Endodermal cell (in vitro differentiated cells): ENCODE measurements around the gene FBXL13. TPM values are rescaled to one million over a fixed set of nuclear protein-coding genes. Genes with fewer than 3 reads are reported as not detected.
"Not testable (repeated sequence)": the region's sequence is repeated elsewhere in the genome, so short reads cannot be mapped to it uniquely, and the experiment has no call there.

ENCODE experiments used
- DNase-seq: peaks from one replicate; pipeline ENCODE4 v3.0.0-alpha.2; 2017
- H3K27ac ChIP-seq: 2 replicates; pipeline ENCODE4 v1.5.1; 2013; ENCODE audit warnings: mild to moderate bottlenecking, low read depth, low read length, moderate library complexity
- H3K27me3 ChIP-seq: 2 replicates; pipeline ENCODE4 v1.6.1; 2013; ENCODE audit warnings: mild to moderate bottlenecking, low read length, moderate library complexity; ENCODE audit not compliant: insufficient read depth, control insufficient read depth, poor library complexity, severe bottlenecking
- H3K36me3 ChIP-seq: 2 replicates; pipeline ENCODE4 v1.7.0; 2013; ENCODE audit warnings: mild to moderate bottlenecking, low read length, moderate library complexity; ENCODE audit not compliant: control insufficient read depth, insufficient read depth
- H3K4me1 ChIP-seq: one replicate; pipeline ENCODE4 v1.7.0; 2013; ENCODE audit warnings: low read length; ENCODE audit not compliant: control insufficient read depth, insufficient read depth
- H3K4me3 ChIP-seq: 2 replicates; pipeline ENCODE4 v1.5.1; 2013; ENCODE audit warnings: mild to moderate bottlenecking, low read length, moderate library complexity
- H3K9ac ChIP-seq: 2 replicates; pipeline ENCODE4 v1.6.1; 2013; ENCODE audit warnings: mild to moderate bottlenecking, low read length, moderate library complexity; ENCODE audit not compliant: poor library complexity, severe bottlenecking; ENCODE audit errors: extremely low read depth
- H3K9me3 ChIP-seq: 2 replicates; pipeline ENCODE4 v1.6.1; 2013; ENCODE audit warnings: mild to moderate bottlenecking, low read length, moderate library complexity; ENCODE audit not compliant: control insufficient read depth
- H3K27ac Mint-ChIP-seq: 2 replicates; pipeline ENCODE4 v1.8.0; 2020; ENCODE audit warnings: mixed read lengths
- H3K27me3 Mint-ChIP-seq: 2 replicates; pipeline ENCODE4 v1.8.0; 2021; ENCODE audit warnings: mild to moderate bottlenecking, mixed read lengths; ENCODE audit not compliant: insufficient read depth
- H3K36me3 Mint-ChIP-seq: 2 replicates; pipeline ENCODE4 v1.8.0; 2020; ENCODE audit warnings: low read depth, mixed read lengths
- H3K4me1 Mint-ChIP-seq: 2 replicates; pipeline ENCODE4 v1.8.0; 2020; ENCODE audit warnings: mixed read lengths
- H3K4me3 Mint-ChIP-seq: 2 replicates; pipeline ENCODE4 v1.8.0; 2020; ENCODE audit warnings: mild to moderate bottlenecking, moderate library complexity, mixed read lengths
- H3K9me3 Mint-ChIP-seq: 2 replicates; pipeline ENCODE4 v1.8.0; 2020; ENCODE audit warnings: mild to moderate bottlenecking, mixed read lengths
- CTCF ChIP-seq: fragments of 200-600 bp; sonication (generic); conservative IDR thresholded peaks from 2 replicates; pipeline ENCODE4 v1.5.0; 2021; ENCODE audit warnings: antibody characterized with exemption, mild to moderate bottlenecking
- WGBS, 2 experiments: methylation state at CpG; one replicate each; pipeline versions ENCODE4 v1.1.5 to v1.1.7; 2013; ENCODE audit warnings: missing lambda C conversion rate in 2 of 2, mixed read lengths in 1 of 2; ENCODE audit not compliant: insufficient coverage in 1 of 2, insufficient read length in 1 of 2; 5-methylcytosine and 5-hydroxymethylcytosine counted together
- total RNA-seq, 2 donors: library from RNA; stranded (reverse); fragmentation: NEBNext Ultra II Directional in 1 of 2; extraction: Animal tissue kit (Norgen Biotek cat#: 25700) in 1 of 2; gene quantifications; 2 replicates in 1 of 2; 3 replicates in 1 of 2; pipeline ENCODE4 v1.2.1, GENCODE V29; 2021

Gene FBXL13
- total RNA-seq, 2 donors from 2014 or later, result 2.1 to 2.7 TPM

- no peaks in the 10 kb centered on the region for H3K27me3 ChIP-seq
- Mint-ChIP-seq H3K9me3 (no peaks in the 10 kb centered on the region), H3K27me3 (no peaks in the 10 kb centered on the region), H3K27ac (no peak overlapping the region), H3K4me1 (peaks cover 17% of the 10 kb centered on the region), H3K36me3 (peaks cover 29% of the 10 kb centered on the region), H3K4me3 (no peak overlapping the region)
- no peaks in the 10 kb centered on the region for H3K4me1 ChIP-seq
- H3K9ac ChIP-seq, result no peak overlapping the region
- WGBS, 2 experiments, result 92 to 94% methylated on average over 2 to 3 of the region's 3 CpGs
- DNase-seq, result no peak
- H3K36me3 ChIP-seq, result peaks cover 26% of the 10 kb centered on the region
- H3K9me3 ChIP-seq, result no peaks in the 10 kb centered on the region
- no peak overlapping the region for H3K4me3 ChIP-seq
- H3K27ac ChIP-seq, result no peak overlapping the region
- no peak for TF ChIP-seq CTCF
Observed at GRCh38 chr7:103079836-103080235, 5.2 kb upstream of the FBXL13 start.

DNA sequence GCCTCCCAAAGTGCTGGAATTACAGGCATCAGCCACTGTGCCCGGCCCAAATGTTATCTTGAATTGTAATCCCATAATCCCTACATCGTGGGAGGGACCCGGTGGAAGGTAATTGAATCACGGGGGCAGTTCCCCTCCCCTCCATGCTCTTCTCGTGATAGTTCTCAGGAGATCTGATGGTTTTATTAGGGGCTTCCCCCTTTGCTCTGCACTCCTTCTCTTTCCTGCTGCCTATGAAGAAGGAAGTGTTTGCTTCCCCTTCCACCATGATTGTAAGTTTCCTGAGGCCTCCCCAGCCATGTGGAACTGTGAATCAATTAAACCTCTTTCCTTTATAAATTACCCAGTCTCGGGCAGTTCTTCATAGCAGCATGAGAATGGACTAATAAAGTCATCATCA is 3.6 kb upstream of the FBXL13 start:
- DNase-seq, H3K4me1 ChIP-seq, H3K36me3 ChIP-seq, H3K9ac ChIP-seq, H3K9me3 Mint-ChIP-seq, H3K4me3 Mint-ChIP-seq, H3K27me3 Mint-ChIP-seq, H3K4me3 ChIP-seq, H3K27ac ChIP-seq, H3K27ac Mint-ChIP-seq, H3K27me3 ChIP-seq, H3K9me3 ChIP-seq: not testable (repeated sequence)
- H3K36me3 Mint-ChIP-seq, result peaks cover 15% of the 10 kb centered on the region
- H3K4me1 Mint-ChIP-seq, result peaks cover 24% of the 10 kb centered on the region
- WGBS, 2 experiments, result 84 to 88% methylated on average over 5 to 6 of the region's 6 CpGs

DNA sequence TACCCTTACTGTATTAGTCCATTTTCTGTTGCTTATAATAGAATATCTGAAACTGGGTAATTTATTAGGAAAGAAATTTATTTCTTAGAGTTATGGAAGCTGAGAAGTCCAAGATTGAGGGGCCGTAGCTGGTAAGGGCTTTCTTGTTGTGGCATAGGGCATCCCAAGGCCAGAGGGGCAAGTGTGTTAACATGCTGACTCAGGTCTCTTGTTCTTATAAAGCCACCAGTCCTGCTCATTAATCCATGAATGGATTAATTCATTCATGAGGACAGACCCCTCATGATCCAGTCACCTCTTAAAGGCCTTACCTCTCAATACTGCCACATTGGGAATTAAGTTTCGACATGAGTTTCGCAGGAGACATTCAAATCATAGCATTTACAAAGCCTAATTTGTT is 2.7 kb upstream of the FBXL13 start:
- Histone ChIP-seq H3K36me3 (peaks cover 3% of the 10 kb centered on the region), H3K4me1 (no peaks in the 10 kb centered on the region), H3K9me3 (no peaks in the 10 kb centered on the region), H3K27me3 (no peaks in the 10 kb centered on the region), H3K27ac (no peak overlapping the region), H3K9ac (no peak overlapping the region), H3K4me3 (no peak overlapping the region)
- Mint-ChIP-seq H3K9me3 (no peaks in the 10 kb centered on the region), H3K27me3 (no peaks in the 10 kb centered on the region), H3K4me3 (no peak overlapping the region), H3K27ac (no peak overlapping the region), H3K4me1 (peaks cover 19% of the 10 kb centered on the region), H3K36me3 (peaks cover 13% of the 10 kb centered on the region)
- DNase-seq, result no peak
- no peak for TF ChIP-seq CTCF
- WGBS, 2 experiments, result 96 to 100% methylated on average over 1 to 3 of the region's 3 CpGs

DNA sequence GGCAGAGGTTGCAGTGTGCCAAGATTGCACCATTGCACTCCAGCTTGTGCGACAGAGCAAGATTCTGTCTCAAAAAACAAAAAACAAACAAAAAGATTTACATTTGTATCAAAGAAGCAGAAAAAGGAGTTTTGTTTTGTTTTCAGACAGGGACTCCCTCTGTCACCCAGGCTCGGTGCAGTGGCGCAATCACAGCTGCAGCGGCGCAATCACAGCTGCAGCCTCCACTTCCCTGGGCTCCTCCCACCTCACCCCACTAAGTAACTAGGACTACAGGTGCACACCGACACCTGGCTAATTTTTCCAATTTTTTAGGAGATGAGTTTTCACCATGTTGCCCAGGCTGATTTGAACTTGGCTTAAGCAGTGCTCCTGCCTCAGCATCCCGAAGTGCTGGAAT is 2.2 kb upstream of the FBXL13 start:
- Histone ChIP-seq H3K27ac (no peak overlapping the region), H3K4me1 (no peaks in the 10 kb centered on the region), H3K36me3 (peaks cover 3% of the 10 kb centered on the region), H3K4me3 (no peak overlapping the region), H3K9me3 (no peaks in the 10 kb centered on the region), H3K27me3 (no peaks in the 10 kb centered on the region), H3K9ac (no peak overlapping the region)
- no peaks in the 10 kb centered on the region for H3K27me3 Mint-ChIP-seq
- 87 to 88% methylated on average over 2 to 7 of the region's 7 CpGs for WGBS, 2 experiments
- H3K27ac Mint-ChIP-seq, result no peak overlapping the region
- peaks cover 13% of the 10 kb centered on the region for H3K36me3 Mint-ChIP-seq
- no peak for DNase-seq
- TF ChIP-seq CTCF, result no peak
- H3K9me3 Mint-ChIP-seq, result no peaks in the 10 kb centered on the region
- no peak overlapping the region for H3K4me3 Mint-ChIP-seq
- H3K4me1 Mint-ChIP-seq, result peaks cover 15% of the 10 kb centered on the region
